Measurements from ENCODE around the gene SAGE1.
"Not testable (repeated sequence)": the region's sequence is repeated elsewhere in the genome, so short reads cannot be mapped to it uniquely, and the experiment has no call there.

SAGE1 gene, protein sequence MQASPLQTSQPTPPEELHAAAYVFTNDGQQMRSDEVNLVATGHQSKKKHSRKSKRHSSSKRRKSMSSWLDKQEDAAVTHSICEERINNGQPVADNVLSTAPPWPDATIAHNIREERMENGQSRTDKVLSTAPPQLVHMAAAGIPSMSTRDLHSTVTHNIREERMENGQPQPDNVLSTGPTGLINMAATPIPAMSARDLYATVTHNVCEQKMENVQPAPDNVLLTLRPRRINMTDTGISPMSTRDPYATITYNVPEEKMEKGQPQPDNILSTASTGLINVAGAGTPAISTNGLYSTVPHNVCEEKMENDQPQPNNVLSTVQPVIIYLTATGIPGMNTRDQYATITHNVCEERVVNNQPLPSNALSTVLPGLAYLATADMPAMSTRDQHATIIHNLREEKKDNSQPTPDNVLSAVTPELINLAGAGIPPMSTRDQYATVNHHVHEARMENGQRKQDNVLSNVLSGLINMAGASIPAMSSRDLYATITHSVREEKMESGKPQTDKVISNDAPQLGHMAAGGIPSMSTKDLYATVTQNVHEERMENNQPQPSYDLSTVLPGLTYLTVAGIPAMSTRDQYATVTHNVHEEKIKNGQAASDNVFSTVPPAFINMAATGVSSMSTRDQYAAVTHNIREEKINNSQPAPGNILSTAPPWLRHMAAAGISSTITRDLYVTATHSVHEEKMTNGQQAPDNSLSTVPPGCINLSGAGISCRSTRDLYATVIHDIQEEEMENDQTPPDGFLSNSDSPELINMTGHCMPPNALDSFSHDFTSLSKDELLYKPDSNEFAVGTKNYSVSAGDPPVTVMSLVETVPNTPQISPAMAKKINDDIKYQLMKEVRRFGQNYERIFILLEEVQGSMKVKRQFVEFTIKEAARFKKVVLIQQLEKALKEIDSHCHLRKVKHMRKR

DNA sequence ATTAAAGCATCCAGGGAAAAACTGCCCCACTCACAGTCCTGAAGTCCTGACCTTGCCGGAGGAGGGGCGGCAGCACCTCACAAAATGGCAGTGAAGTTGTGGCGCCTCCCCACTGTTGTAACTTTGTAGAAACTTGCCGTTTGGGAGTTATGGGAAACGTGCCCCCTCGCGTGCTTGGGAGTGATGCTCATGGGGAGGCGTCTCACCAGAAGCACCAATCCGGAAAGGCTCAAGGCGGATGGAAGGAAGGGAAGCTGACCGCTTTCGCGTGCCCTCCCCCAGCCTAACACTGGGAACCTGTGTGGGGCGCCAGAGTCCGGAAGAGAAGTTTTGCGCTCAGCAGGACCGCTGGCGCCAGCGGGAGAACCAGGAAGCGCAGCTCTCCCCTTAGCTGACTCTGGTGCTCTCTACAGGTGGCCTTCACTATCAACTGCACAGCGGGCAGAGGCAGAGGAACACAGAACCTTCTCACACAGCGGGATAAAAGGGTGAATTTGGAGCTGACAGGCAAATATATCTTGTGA is at the start of gene SAGE1, which contains the start of gene CT45A10:
Gene SAGE1, plus strand, starts transcription at position 423 of the 524 bp plus-strand sequence. CDS start 2,527 bp downstream, outside the sequence.
Gene CT45A10, minus strand, starts transcription at position 151 of the 524 bp plus-strand sequence. CDS start 8,100 bp downstream, outside the sequence.
- peak; percentile 20 to 58 for DNase-seq

DNA sequence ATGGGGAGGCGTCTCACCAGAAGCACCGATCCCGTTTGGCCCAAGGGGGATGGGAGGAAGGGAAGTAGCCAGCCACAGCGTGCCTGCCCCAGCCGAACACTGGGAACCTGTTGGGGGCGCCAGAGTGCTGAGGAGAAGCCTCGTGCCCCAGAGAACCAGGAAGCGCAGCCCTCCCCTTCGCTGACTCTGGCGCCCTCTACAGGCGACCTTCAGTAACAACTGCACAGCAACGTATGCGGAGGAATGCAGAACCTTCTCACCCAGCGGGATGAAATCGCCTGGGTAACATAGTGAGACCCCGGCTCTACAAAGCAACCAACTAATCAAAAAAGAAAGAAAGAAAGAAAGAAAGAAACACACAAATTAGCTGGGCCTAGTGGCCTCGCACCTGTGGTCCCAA is 39.1 kb upstream of the SAGE1 start, which contains the start of gene CT45A8:
Gene CT45A8, minus strand, starts transcription at position 101 of the 400 bp plus-strand sequence. CDS start 3,755 bp downstream, outside the sequence.
- DNase-seq = not testable (repeated sequence)

DNA sequence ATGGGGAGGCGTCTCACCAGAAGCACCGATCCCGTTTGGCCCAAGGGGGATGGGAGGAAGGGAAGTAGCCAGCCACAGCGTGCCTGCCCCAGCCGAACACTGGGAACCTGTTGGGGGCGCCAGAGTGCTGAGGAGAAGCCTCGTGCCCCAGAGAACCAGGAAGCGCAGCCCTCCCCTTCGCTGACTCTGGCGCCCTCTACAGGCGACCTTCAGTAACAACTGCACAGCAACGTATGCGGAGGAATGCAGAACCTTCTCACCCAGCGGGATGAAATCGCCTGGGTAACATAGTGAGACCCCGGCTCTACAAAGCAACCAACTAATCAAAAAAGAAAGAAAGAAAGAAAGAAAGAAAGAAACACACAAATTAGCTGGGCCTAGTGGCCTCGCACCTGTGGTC is 21.8 kb upstream of the SAGE1 start, which contains the start of gene CT45A9:
Gene CT45A9, minus strand, starts transcription at position 101 of the 400 bp plus-strand sequence. CDS start 3,751 bp downstream, outside the sequence.
- DNase-seq = not testable (repeated sequence)

DNA sequence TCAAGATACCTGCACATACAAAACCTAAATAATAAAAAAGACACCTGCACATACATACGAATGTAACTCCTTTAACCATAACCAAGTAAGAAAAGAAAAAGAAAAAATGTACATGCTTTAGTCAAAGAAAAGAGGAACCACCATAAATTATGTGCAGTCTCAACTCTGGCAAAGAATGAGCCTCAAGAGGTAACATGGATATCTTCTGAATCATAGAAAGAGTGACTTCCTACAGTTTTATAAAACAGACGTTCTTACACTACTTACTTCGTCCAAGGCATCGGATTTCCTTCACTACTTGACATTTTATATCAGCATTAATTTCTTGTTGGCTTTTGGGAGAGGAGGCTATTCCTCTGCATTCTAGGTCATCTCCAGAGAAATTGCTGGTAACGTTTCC is 10.8 kb upstream of the SAGE1 start:
- not testable (repeated sequence) for DNase-seq

DNA sequence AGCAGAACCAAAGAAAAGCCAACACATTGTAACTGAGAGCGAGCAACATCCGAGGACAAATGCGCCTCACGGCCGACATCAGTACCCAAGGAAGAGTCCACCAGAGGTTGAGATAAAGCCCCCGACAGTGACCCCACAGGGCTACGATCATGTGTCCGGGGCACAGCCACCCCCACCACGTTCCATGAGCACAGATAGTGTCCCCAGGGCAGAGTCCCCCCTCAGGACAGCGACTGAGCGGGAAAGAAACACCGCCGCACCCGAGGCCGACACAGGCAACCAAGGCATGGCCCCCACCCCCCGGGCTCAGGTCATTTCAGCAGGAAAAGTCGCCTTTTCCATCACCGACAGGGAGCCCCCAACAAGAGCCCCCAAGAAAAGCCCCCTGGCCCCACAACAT is 5.3 kb upstream of the SAGE1 start:
- DNase-seq = not testable (repeated sequence)

DNA sequence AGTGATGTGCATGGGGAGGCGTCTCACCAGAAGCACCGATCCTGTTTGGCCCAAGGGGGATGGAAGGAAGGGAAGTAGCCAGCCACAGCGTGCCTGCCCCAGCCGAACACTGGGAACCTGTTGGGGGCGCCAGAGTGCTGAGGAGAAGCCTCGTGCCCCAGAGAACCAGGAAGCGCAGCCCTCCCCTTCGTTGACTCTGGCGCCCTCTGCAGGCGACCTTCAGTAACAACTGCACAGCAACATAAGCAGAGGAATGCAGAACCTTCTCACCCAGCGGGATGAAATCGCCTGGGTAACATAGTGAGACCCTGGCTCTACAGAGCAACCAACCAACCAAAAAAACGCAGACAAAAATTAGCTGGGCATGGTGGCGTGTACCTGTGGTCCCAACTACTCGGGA is 4.5 kb upstream of the SAGE1 start:
- peak in 1 of 2 experiments; percentile 22 for DNase-seq

DNA sequence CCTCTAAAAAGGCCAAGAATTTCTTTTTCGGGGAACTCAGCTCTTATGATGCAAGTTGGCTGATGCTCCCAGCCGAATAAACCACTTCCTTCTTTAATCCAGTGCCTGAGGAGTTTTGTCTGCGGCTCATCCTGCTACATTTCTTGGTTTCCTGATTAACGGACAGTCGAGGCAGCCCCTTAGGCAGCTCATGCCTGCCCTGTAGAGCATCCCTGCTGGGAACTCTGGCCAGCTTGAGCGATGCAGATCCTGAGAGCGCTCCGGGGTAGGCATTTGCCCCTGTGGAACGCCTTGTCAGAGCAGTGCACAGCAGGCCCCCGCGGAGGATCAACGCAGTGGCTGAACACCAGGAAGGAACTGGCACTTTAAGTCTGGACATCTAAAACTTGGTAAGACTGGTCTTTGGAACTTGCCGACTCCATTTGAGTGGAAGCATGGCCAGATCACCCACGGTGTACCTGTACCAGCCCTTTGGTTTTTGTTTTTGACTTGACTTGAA is 3.4 kb upstream of the SAGE1 start:
- DNase-seq = no peak

DNA sequence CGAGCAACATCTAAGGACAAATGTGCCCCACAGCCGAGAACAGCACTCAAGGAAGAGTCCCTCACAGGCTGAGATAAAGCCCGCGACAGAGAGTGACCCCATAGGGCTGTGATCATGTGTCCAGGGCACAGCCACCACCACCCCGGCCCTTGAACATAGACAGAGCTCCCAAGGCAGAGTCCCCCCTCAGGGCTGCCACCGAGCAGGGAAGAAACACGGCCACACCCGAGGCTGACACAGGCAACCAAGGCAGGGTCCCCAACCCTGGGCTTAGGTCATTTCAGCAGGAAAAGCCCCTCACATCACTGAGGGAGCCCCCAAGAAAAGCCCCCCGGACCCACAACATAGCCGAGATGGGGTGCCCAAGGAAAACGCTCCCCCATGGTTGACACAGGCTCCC is 735 bp upstream of the SAGE1 start:
- DNase-seq = no peak

DNA sequence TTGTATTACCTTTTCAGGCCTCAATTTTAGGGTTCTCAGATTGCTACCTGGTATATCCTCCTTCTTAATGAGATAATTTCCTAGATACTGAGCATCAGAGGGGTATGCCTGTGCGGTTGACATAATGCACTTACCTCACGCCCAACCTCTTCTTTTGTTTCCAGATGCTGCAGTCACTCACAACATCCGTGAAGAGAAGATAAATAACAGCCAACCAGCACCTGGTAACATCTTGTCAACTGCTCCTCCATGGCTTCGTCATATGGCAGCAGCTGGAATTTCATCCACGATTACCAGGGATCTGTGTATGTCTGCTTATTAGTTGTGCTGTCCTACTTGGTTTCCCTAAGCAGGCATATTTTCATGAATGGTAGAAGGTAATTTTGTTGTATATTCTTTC is 16.7 kb downstream of the SAGE1 start:
- DNase-seq = no peak

DNA sequence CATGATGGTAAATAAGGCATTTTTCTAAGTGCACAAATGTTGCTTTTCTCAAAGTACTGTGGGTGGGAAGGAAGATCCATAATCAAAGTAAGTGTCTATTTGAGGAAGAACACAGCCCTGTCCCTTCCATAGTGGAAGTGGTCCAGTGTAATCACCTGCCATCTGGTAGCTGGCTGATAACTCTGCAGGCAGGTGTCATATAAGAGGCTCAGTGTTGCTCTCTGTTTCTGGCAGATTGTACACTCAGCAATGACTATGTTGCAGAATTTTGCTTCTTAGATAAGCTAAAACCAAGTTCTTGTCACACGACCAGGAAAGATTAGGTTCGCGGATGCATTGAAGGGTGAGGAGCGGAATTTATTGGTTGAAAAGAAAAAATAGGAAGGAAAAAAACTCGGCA is 20.9 kb downstream of the SAGE1 start:
- DNase-seq = no peak

DNA sequence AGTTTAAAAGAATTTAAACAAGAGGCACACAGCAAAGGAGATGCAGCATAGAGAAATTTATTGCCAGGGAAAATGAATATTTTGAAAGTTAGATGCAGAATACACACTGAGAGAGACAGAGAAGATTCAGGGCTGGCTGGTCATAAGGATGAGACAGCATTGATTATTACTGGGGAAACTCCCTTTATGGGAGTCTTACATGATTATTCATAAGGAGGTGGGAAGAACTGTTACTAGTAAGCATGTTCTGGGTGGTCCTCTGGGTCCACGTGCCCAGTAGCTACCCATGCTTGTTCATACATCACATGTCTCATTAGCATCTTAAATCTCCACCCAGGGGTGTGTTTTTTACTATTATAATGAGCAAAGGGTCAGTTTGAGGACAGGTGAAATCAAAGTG is 27.0 kb downstream of the SAGE1 start:
- not testable (repeated sequence) for DNase-seq

DNA sequence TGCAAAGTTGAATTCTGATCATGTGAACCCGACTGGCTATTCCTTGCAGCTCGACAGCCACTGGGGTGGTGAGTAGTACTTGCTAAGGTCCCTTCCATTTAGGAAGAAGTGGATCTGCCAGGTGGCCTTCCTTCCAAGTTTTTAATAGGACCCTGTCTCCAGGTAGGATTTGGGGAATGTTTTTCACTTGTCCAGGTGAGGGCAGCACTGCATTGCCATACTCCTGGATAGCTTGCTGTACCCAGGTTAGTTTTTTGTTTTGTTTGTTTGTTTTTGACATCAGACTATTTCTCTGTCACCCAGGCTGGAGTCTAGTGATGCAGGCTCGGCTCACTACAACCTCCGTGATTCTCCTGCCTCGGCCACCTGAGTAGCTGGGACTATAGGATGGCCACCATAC is 29.8 kb downstream of the SAGE1 start:
- DNase-seq = no peak

DNA sequence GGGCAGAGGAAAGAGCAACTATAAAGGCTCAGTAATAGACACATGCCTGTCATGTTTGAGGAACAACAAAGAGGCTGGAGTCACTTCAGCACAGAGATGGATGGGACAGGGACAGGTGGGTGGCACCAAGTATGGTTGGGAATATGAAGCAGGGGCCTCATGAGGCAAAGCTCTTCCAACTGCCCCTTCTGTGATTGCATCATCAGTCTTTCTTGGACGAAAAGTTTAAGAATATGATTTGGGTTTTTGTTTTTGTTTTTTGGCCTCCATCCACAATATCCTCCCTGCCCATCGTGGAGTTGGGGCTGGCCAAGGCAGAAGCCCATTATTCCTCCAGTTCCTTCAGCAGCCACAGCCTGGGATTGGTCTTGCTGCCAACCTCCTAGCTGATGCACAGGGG is 34.4 kb downstream of the SAGE1 start:
- no peak for DNase-seq

DNA sequence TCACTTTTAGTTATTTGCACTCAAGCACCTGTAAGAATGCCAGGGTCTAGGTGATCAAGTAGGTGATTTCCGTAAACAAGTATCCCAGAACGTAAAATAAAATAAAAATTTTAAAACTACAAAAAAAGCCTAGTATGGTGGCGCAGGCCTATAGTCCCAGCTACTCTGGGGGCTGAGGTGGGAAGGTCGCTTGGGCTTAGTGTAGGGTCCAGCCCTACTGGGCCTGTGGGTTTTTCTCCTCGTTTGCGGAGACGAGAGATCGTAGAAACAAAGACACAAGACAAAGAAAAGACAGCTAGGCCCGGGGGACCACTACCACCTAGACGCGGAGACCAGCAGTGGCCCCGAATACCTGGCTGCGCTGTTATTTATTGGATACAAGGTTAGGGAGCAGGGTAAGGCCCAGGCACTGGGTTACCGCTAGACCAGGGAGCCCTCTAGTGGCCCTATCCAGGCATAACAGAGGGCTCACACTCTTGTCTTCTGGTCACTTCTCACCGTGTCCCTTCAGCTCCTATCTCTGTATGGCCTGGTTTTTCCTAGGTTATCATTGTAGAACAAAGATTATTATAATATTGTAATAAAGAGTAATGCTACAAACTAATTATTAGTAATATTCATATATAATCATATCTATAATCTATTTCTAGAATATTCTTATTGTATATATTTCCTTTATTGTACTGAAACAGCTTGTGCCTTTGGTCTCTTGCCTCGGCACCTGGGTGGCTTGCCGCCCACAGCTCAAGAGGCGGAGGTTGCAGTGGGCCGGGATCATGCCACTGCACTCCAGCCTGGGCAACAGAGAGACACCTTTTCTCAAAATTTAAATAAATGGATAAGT is 38.4 kb downstream of the SAGE1 start:
- peak; percentile 16 to 38 for DNase-seq

DNA sequence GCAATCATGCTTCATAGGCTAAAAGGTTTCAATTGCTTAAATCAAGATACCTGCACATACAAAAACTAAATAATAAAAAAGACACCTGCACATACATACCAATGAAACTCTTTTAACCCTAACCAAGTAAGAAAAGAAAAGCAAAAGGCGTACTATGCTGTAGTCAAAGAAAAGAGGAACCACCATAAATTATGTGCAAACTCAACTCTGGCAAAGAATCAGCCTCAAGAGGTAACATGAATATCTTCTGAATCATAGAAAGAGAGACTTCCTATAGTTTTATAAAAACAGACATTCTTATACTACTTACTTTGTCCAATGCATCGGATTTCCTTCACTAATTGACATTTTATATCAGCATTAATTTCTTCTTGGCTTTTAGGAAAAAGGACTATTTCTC is 51.0 kb downstream of the SAGE1 start:
- no peak for DNase-seq

DNA sequence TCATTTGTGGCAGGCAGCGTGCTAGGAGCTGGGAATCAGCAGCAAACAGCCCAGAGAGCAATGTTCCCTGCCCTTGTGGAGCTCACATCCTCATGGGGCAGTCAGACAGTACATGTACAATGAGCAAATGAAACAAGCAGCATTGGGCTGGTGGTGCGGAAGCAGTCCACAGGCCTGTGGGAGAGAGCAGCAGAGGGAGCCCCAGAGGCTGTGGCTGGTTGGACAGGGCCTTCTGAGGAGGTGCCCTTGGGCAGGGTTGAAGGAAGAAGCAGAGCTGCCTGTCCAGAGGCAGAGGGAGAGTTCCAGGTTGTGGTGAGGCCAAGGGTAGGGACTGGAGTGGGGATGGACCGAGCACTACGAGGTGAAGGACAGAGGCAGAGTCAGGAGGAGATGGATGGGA is 57.8 kb downstream of the SAGE1 start:
- DNase-seq = no peak

All from NCI-H1930 (cell line).